Fibroblast of the aortic adventitia (primary cell): ENCODE data around the gene CDH23. TPM values are rescaled to one million over a fixed set of nuclear protein-coding genes. Genes with fewer than 3 reads are reported as not detected.

Source experiments
- DNase-seq: peaks from one replicate; pipeline ENCODE4 v3.0.0-alpha.2; 2010; ENCODE audit warnings: low read depth
- H3K4me3 ChIP-seq: 2 replicates; pipeline ENCODE4 v1.5.1; 2011; ENCODE audit warnings: low read depth, mild to moderate bottlenecking, control low read depth, low read length, moderate library complexity
- CTCF ChIP-seq: IDR thresholded peaks from 2 replicates; pipeline ENCODE4 v1.5.1; 2011; ENCODE audit warnings: mild to moderate bottlenecking, low read length, control low read depth, inconsistent platforms; ENCODE audit not compliant: insufficient read depth
- total RNA-seq: library from RNA; depleted of rRNA; stranded (reverse); fragments of >200 nt; gene quantifications from 2 replicates; pipeline ENCODE4 v1.2.3, GENCODE V29; 2012; ENCODE audit warnings: low replicate concordance

CDH23 gene
- total RNA-seq, 1 donor: 0.27 TPM

- no peak for DNase-seq
- no peak overlapping the region for H3K4me3 ChIP-seq
- no peak for TF ChIP-seq CTCF
Observed at GRCh38 chr10:71844695-71845094, 448.0 kb downstream of the CDH23 start.

DNA sequence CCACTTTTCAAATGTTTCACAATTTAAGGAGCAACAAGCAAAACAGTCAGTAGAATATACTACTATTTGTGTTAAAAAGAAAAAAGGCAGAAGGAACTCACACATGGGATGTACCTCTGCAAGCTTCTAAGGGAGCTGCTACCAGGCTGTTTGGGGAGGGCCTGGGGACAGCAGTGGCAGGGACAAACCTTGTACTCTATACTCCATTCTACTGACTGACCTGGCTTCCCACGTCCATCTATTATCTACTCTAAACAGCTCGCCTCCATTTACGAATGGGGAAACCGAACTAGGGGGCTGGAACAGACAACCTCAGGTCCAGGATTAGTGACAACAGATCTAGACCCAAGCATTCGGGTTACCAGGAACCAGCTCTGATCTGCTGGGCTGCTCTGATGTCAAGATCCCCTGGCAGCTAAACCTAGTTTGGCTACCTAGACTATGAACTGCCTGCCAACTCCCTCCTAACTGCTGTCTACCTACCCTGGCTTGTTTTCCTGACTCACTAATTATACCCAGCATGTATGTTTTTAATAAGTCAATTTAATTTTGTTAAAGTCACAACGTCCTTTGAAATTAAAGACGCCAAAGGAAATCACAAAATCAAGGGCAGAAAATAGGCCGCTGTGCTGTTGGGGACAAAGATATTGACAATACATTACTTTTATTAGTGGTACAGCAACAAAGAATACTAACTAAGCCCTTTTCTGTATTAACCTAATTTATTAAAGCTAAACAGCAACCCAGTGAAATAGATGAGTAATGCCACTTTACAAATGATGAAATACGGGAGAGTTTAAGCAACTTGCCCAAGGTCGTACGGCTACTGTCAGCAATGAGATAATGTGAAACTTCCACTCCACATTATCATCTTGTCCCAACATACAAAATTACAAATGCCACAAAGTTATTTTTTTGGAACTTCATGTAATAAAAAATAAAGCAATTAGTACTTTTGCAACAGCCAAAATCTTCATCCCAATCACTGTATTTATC lies 449.0 kb downstream of the CDH23 start:
- no peak overlapping the region for H3K4me3 ChIP-seq
- no peak for TF ChIP-seq CTCF
- no peak for DNase-seq

DNA sequence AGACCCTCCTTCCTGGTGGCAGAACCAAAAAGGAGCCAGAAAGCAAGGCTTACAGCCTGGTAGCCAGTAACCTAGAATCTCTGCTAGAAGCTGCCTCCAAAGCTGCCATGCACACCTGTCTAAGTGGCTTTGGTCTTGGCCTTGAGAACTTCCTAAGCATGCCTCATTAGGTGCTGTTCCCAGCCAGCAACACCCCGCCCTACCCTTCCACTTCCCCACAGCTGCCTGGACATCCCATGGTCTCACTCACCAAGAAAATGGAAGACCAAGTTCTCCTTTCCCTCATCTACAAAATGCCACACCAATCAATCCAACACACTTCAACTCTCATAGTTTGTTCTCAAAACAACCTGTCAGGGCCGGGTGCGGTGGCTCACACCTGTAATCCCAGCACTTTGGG lies 450.1 kb downstream of the CDH23 start:
- no peak for DNase-seq
- no peak overlapping the region for H3K4me3 ChIP-seq
- no peak for TF ChIP-seq CTCF

DNA sequence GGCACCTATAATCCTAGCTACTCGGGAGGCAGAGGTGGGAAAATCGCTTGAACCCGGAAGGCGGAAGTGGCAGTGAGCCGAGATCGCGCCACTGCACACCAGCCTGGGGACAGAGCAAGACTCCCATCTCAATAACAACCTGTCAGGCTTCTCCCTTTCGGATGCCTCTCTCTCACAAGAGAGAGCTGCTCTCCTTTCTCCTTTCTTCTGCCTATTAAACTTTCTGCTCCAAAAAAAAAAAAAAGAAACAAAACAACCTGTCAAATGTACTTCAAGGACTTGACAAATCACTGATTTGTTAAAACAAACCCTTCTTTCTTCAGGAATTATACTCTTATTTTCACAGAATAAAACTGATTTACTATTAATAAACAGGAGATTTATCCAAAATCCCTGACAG lies 450.7 kb downstream of the CDH23 start:
- TF ChIP-seq CTCF: no peak
- no peak overlapping the region for H3K4me3 ChIP-seq
- DNase-seq: no peak

- DNase-seq: peak; percentile 41
- TF ChIP-seq CTCF: no peak
- H3K4me3 ChIP-seq: peak overlapping the region; percentile 100
Observed at GRCh38 chr10:71848325-71849275, 451.9 kb downstream of the CDH23 start.

- no peak for TF ChIP-seq CTCF
- peak overlapping the region; percentile 100 for H3K4me3 ChIP-seq
- no peak for DNase-seq
Observed at GRCh38 chr10:71849461-71849908, 452.8 kb downstream of the CDH23 start.
